IMR-90 (cell line): ENCODE measurements around the gene GARIN3. TPM values are rescaled to one million over a fixed set of nuclear protein-coding genes. Genes with fewer than 3 reads are reported as not detected.

Experiments used
- BHLHE40 ChIP-seq: fragments of 150-350 bp; IDR thresholded peaks from 2 replicates; pipeline ENCODE4 v1.6.1; 2016; ENCODE audit warnings: mild to moderate bottlenecking, low read depth, low read length
- MAZ ChIP-seq: IDR thresholded peaks from 2 replicates; pipeline ENCODE4 v1.6.1; 2012; ENCODE audit warnings: low read depth, mild to moderate bottlenecking, low read length, improper control_type of control experiment, moderate library complexity, borderline replicate concordance
- RAD21 ChIP-seq: IDR thresholded peaks from 2 replicates; pipeline ENCODE4 v1.6.1; 2012; ENCODE audit warnings: low read length, improper control_type of control experiment
- RCOR1 ChIP-seq: IDR thresholded peaks from 2 replicates; pipeline ENCODE4 v1.6.1; 2012; ENCODE audit warnings: mild to moderate bottlenecking, low read length, improper control_type of control experiment; ENCODE audit not compliant: insufficient replicate concordance
- polyA plus RNA-seq, 3 experiments: library from polyadenylated mRNA; depleted of rRNA; stranded (reverse); fragments of >200 nt; gene quantifications; 2 replicates each; pipeline ENCODE4 v1.2.3, GENCODE V29; 2012; ENCODE audit warnings: low replicate concordance in 1 of 3
- total RNA-seq: library from RNA; depleted of rRNA; stranded (reverse); fragments of >200 nt; gene quantifications from 2 replicates; pipeline ENCODE4 v1.2.3, GENCODE V29; 2012
- TF ChIP-seq, protein P1 (sequence below): fragments of 150-350 bp; IDR thresholded peaks from 2 replicates; pipeline ENCODE4 v1.6.1; 2017; ENCODE audit warnings: mild to moderate bottlenecking, antibody characterized with exemption, low read length, low read depth

Gene GARIN3
- total and polyA plus RNA-seq, 2 of the 4 experiments (the other 2 are of a cell fraction), result not detected

DNA sequence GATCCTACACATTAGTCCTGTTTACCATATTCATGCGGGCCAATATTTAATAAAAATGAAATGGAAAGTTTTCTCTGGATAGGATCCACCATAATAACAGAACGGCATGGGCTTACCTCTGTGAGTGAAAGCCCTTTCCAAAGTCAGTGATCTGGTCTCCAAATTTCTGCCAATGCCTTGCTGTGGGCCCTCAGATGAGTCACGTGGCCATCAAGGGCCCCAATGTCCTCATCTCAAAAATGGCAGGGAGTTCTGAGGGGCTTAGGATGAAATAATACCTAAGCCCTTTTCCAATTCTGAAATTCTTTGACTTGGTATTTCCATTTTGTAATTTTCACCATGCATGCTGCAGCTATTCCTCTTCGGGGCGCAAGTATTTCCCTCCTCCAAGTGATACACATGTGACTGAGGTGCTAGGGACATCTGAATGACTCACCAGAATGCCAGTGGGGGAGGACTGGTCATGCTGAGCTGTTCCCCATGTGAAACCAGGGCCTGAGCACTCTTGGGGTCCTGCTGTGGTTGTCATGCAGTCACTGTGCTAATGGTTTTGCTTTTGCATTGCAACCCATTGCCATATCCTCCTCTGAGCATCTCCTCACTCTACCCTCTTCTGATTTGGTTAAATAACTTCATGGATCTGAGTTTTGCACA is 49.6 kb upstream of the GARIN3 start (continued):
- TF ChIP-seq, protein P1, sequence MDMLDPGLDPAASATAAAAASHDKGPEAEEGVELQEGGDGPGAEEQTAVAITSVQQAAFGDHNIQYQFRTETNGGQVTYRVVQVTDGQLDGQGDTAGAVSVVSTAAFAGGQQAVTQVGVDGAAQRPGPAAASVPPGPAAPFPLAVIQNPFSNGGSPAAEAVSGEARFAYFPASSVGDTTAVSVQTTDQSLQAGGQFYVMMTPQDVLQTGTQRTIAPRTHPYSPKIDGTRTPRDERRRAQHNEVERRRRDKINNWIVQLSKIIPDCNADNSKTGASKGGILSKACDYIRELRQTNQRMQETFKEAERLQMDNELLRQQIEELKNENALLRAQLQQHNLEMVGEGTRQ, result no peak
- TF ChIP-seq BHLHE40 (no peak), RCOR1 (no peak), RAD21 (no peak), MAZ (no peak)
